SK-N-SH treated with all-trans-retinoic acid at 6 μM for 48 hours (cell line): ENCODE results near the gene FAR2.

ENCODE experiments used
- ARNTL ChIP-seq: fragments of 450-650 bp; formaldehyde crosslinking; IDR thresholded peaks from 2 replicates; pipeline ENCODE4 v1.5.0; 2020; ENCODE audit warnings: low read depth, mild to moderate bottlenecking, moderate library complexity, borderline replicate concordance
- BACH2 ChIP-seq: fragments of 250-450 bp; sonication (Bioruptor Pico); IDR thresholded peaks from 2 replicates; pipeline ENCODE4 v1.9.0; 2021; ENCODE audit warnings: mild to moderate bottlenecking, borderline replicate concordance
- ESRRG ChIP-seq: fragments of 250-450 bp; sonication (Bioruptor Pico); IDR thresholded peaks from 2 replicates; pipeline ENCODE4 v1.6.1; 2021; ENCODE audit warnings: mild to moderate bottlenecking
- ISL1 ChIP-seq: fragments of 250-450 bp; sonication (Bioruptor Pico); IDR thresholded peaks from 2 replicates; pipeline ENCODE4 v2.1.2; 2022; ENCODE audit warnings: mild to moderate bottlenecking, moderate library complexity
- OSR1 ChIP-seq: fragments of 250-450 bp; sonication (Bioruptor Pico); IDR thresholded peaks from 2 replicates; pipeline ENCODE4 v1.8.0; 2022; ENCODE audit warnings: moderate library complexity, mild to moderate bottlenecking, inconsistent platforms
- PATZ1 ChIP-seq: fragments of 250-450 bp; sonication (Bioruptor Pico); IDR thresholded peaks from 2 replicates; pipeline ENCODE4 v1.8.0; 2020; ENCODE audit warnings: mild to moderate bottlenecking, moderate library complexity, borderline replicate concordance
- POU6F1 ChIP-seq: fragments of 250-450 bp; sonication (Bioruptor Pico); IDR thresholded peaks from 2 replicates; pipeline ENCODE4 v1.8.0; 2021; ENCODE audit warnings: low read depth, mild to moderate bottlenecking, moderate library complexity, borderline replicate concordance
- PPARA ChIP-seq: fragments of 250-450 bp; sonication (Bioruptor Pico); IDR thresholded peaks from 2 replicates; pipeline ENCODE4 v1.5.0; 2020; ENCODE audit warnings: mild to moderate bottlenecking, borderline replicate concordance
- RARB ChIP-seq: fragments of 250-450 bp; sonication (Bioruptor Pico); IDR thresholded peaks from 2 replicates; pipeline ENCODE4 v1.8.0; 2021; ENCODE audit warnings: mild to moderate bottlenecking, moderate library complexity
- SNAI2 ChIP-seq: fragments of 250-450 bp; sonication (Bioruptor Pico); IDR thresholded peaks from 2 replicates; pipeline ENCODE4 v1.5.0; 2020; ENCODE audit warnings: mild to moderate bottlenecking, moderate library complexity
- TOX ChIP-seq: fragments of 250-450 bp; sonication (Bioruptor Pico); IDR thresholded peaks from 2 replicates; pipeline ENCODE4 v1.8.0; 2021; ENCODE audit warnings: mild to moderate bottlenecking, moderate library complexity, borderline replicate concordance
- ZC3H10 ChIP-seq: fragments of 250-450 bp; sonication (Bioruptor Pico); IDR thresholded peaks from 2 replicates; pipeline ENCODE4 v1.5.1; 2021; ENCODE audit warnings: mild to moderate bottlenecking, moderate library complexity
- ZFP3 ChIP-seq: fragments of 250-450 bp; sonication (Bioruptor Pico); IDR thresholded peaks from 2 replicates; pipeline ENCODE4 v1.5.0; 2020; ENCODE audit warnings: mild to moderate bottlenecking, moderate library complexity
- ZNF70 ChIP-seq: fragments of 450-650 bp; formaldehyde crosslinking; IDR thresholded peaks from 2 replicates; pipeline ENCODE4 v1.5.0; 2020; ENCODE audit warnings: mild to moderate bottlenecking, moderate library complexity

DNA sequence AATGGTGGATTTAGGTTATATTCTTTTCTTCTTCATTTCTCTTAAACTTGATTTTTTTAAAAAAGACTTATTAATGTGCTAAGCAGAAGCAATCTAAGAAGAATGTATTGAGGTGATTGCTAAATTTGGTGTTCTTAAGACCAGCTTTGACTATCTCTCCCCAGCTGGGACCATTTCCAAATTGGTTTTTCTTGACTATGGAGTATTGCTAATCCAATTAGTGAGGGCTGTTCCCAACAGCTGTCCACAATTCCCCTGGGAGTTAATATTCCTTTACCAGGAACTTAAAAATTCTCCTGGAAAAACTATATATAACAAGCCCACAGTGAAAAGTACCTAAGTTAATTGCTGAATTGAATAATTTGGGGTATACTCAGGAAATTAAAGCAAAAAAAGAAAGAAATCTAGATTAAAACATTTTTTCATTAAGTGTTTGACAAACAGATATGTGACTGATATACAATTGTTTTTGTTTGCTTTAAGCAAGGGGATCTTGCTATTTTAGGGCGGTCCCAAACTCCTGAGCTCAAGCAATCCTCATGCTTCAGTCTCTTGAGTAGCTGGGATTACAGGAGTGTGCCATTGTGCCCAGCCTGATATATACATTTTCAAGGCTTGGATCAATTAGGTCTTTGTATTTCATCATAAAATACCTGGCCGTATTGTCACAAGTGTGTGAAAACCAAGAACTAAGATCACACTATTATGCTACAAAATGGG, 105.0 kb downstream of the FAR2 start:
- TF ChIP-seq RARB (CRISPR knock-in tag) = no peak
- no peak for TF ChIP-seq ZNF70
- no peak for TF ChIP-seq OSR1 (CRISPR knock-in tag)
- no peak for TF ChIP-seq ARNTL (CRISPR knock-in tag)
- TF ChIP-seq TOX (CRISPR knock-in tag) = no peak
- no peak for TF ChIP-seq ZFP3
- no peak for TF ChIP-seq SNAI2 (CRISPR knock-in tag)
- TF ChIP-seq PATZ1 (CRISPR knock-in tag) = no peak
- TF ChIP-seq POU6F1 (CRISPR knock-in tag) = no peak
- TF ChIP-seq BACH2 (CRISPR knock-in tag) = no peak
- TF ChIP-seq PPARA (CRISPR knock-in tag) = no peak
- TF ChIP-seq ISL1 (CRISPR knock-in tag) = no peak
- no peak for TF ChIP-seq ESRRG (CRISPR knock-in tag)
- no peak for TF ChIP-seq ZC3H10 (CRISPR knock-in tag)
